ENCODE data around the gene FCN3. TPM values are rescaled to one million over a fixed set of nuclear protein-coding genes. Genes with fewer than 3 reads are reported as not detected.

FCN3 gene
- polyA plus RNA-seq, 2 of the 4 experiments (the other 2 are of a cell fraction) = not detected

DNA sequence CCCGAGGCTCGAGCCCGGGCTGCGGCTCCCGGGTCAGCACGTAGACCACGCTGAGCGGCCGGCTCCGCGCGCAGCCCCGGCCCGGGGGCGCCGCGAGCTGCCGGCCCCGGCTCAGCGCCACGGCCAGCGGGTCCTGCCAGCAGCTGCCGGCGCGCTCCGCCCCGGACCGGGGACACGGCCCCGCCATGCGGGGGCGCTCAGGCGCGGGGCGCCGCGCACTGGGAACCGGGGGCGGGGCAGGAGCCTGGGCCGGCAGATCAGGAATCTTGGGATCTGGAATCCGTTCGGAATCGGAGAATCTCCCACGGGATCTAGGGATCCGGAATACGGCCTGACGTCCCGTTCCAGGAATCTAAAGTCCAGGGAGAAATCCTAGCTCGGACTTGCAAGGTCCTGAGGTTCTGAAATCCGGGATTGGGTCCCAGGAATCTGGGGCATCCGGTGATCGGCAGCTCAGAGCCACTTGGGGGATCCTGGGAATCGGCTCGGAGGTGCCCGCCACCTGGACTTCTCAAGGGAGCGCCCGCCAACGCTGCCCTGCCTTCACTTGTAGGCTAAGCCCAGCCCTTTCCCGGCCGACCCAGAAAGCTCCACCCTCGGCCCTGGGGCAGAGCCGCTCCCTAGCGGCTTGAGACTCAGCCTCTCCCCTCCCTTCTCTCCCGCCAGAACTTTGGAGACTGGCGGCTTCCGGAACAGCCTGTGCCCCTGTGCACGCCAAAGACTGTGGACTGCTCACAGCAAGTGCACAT is 8.0 kb downstream of the FCN3 start, which contains the start of gene MAP3K6:
Gene MAP3K6, minus strand, starts transcription at position 551 of the 749 bp plus-strand sequence. Its CDS starts 364 bp downstream, at position 187.
- H3K27ac ChIP-seq = peak within 1 kb of the TSS; percentile 93 to 97
- peaks cover 14% of the 10 kb centered on the region for H3K4me1 ChIP-seq
- peak within 1 kb of the TSS; percentile 95 for H3K4me2 ChIP-seq
- H3K9me3 ChIP-seq = no peaks in the 10 kb centered on the region
- ChIA-PET CTCF (interaction anchor here (0.6 to 10.3 kb wide), 22 partner anchors 11 to 372 kb away, joined by 3 to 130 read pairs (median 4); partner anchors contain the start of gene SYTL1), POLR2A (interaction anchor here (0.8 to 2.1 kb wide), 6 partner anchors 9 to 44 kb away, joined by 3 to 13 read pairs (median 4); no protein-coding TSS in a partner anchor)
- DNase-seq (ENCODE audit: low read depth in 1 of 2, low spot score in 1 of 2) (peak; percentile 70 to 82), ATAC-seq (peak; percentile 70 to 81), FAIRE-seq (no peak)
- WGBS (ENCODE audit: missing lambda C conversion rate) = 6% methylated on average over 10 of the region's 67 CpGs
- peak within 1 kb of the TSS; percentile 78 for H3K4me3 ChIP-seq
- no peak for TF ChIP-seq TP53 (CRISPR knock-in tag; IDR thresholded peaks at IDR 0.05)
- no peak for TF ChIP-seq FOXS1 (CRISPR knock-in tag; IDR thresholded peaks at IDR 0.05)
- TF ChIP-seq NFE2L2 (conservative IDR thresholded peaks at IDR 0.05; ENCODE audit: low read length) = no peak
- no peak for TF ChIP-seq KDM1A (IDR thresholded peaks at IDR 0.05; ENCODE audit: low read depth)
- TF ChIP-seq POLR2AphosphoS2 (conservative IDR thresholded peaks at IDR 0.05; ENCODE audit: low read length) = no peak
- no peak for TF ChIP-seq HOXB13 (CRISPR knock-in tag; IDR thresholded peaks at IDR 0.05; ENCODE audit: low read depth)
- TF ChIP-seq, protein P1, sequence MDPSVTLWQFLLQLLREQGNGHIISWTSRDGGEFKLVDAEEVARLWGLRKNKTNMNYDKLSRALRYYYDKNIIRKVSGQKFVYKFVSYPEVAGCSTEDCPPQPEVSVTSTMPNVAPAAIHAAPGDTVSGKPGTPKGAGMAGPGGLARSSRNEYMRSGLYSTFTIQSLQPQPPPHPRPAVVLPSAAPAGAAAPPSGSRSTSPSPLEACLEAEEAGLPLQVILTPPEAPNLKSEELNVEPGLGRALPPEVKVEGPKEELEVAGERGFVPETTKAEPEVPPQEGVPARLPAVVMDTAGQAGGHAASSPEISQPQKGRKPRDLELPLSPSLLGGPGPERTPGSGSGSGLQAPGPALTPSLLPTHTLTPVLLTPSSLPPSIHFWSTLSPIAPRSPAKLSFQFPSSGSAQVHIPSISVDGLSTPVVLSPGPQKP (IDR thresholded peaks at IDR 0.05; ENCODE audit: low read depth, low read length) = no peak
- no peak for TF ChIP-seq MYC (IDR thresholded peaks at IDR 0.05; ENCODE audit: borderline replicate concordance, low read length)
- TF ChIP-seq CEBPB (IDR thresholded peaks at IDR 0.05) = no peak
- TF ChIP-seq, protein P2, sequence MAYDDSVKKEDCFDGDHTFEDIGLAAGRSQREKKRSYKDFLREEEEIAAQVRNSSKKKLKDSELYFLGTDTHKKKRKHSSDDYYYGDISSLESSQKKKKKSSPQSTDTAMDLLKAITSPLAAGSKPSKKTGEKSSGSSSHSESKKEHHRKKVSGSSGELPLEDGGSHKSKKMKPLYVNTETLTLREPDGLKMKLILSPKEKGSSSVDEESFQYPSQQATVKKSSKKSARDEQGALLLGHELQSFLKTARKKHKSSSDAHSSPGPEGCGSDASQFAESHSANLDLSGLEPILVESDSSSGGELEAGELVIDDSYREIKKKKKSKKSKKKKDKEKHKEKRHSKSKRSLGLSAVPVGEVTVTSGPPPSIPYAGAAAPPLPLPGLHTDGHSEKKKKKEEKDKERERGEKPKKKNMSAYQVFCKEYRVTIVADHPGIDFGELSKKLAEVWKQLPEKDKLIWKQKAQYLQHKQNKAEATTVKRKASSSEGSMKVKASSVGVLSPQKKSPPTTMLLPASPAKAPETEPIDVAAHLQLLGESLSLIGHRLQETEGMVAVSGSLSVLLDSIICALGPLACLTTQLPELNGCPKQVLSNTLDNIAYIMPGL (CRISPR knock-in tag; IDR thresholded peaks at IDR 0.05; ENCODE audit: borderline replicate concordance) = no peak
- no peak for TF ChIP-seq RFX5 (IDR thresholded peaks at IDR 0.05)
- TF ChIP-seq, protein P3, sequence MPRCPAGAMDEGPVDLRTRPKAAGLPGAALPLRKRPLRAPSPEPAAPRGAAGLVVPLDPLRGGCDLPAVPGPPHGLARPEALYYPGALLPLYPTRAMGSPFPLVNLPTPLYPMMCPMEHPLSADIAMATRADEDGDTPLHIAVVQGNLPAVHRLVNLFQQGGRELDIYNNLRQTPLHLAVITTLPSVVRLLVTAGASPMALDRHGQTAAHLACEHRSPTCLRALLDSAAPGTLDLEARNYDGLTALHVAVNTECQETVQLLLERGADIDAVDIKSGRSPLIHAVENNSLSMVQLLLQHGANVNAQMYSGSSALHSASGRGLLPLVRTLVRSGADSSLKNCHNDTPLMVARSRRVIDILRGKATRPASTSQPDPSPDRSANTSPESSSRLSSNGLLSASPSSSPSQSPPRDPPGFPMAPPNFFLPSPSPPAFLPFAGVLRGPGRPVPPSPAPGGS (IDR thresholded peaks at IDR 0.05) = no peak
- no peak for TF ChIP-seq CHD2 (IDR thresholded peaks at IDR 0.05; ENCODE audit: low read length, partially characterized antibody)
- peak in 1 of 2 experiments; percentile 35; a peak in 1 of 5 replicates for TF ChIP-seq JUN (IDR thresholded peaks at IDR 0.05)
- no peak for TF ChIP-seq EP300 (IDR thresholded peaks at IDR 0.05)
- TF ChIP-seq MAFK (IDR thresholded peaks at IDR 0.05; ENCODE audit: partially characterized antibody) = no peak
- no peak for TF ChIP-seq NR3C1 (IDR thresholded peaks at IDR 0.05)
- no peak for TF ChIP-seq GATA3 (IDR thresholded peaks at IDR 0.05; ENCODE audit: borderline replicate concordance)
- no peak for TF ChIP-seq HDAC2 (IDR thresholded peaks at IDR 0.05)
- TF ChIP-seq JUNB (IDR thresholded peaks at IDR 0.05) = no peak
- no peak for TF ChIP-seq ESRRA (IDR thresholded peaks at IDR 0.05; ENCODE audit: borderline replicate concordance, low read length)
- TF ChIP-seq, protein P4, sequence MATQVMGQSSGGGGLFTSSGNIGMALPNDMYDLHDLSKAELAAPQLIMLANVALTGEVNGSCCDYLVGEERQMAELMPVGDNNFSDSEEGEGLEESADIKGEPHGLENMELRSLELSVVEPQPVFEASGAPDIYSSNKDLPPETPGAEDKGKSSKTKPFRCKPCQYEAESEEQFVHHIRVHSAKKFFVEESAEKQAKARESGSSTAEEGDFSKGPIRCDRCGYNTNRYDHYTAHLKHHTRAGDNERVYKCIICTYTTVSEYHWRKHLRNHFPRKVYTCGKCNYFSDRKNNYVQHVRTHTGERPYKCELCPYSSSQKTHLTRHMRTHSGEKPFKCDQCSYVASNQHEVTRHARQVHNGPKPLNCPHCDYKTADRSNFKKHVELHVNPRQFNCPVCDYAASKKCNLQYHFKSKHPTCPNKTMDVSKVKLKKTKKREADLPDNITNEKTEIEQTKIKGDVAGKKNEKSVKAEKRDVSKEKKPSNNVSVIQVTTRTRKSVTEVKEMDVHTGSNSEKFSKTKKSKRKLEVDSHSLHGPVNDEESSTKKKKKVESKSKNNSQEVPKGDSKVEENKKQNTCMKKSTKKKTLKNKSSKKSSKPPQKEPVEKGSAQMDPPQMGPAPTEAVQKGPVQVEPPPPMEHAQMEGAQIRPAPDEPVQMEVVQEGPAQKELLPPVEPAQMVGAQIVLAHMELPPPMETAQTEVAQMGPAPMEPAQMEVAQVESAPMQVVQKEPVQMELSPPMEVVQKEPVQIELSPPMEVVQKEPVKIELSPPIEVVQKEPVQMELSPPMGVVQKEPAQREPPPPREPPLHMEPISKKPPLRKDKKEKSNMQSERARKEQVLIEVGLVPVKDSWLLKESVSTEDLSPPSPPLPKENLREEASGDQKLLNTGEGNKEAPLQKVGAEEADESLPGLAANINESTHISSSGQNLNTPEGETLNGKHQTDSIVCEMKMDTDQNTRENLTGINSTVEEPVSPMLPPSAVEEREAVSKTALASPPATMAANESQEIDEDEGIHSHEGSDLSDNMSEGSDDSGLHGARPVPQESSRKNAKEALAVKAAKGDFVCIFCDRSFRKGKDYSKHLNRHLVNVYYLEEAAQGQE (IDR thresholded peaks at IDR 0.05) = no peak
- TF ChIP-seq SMC3 (IDR thresholded peaks at IDR 0.05) = peak; percentile 29; the same call in 2 of the 3 replicates
- TF ChIP-seq EHF (CRISPR knock-in tag; IDR thresholded peaks at IDR 0.05) = no peak
- TF ChIP-seq, protein P5, sequence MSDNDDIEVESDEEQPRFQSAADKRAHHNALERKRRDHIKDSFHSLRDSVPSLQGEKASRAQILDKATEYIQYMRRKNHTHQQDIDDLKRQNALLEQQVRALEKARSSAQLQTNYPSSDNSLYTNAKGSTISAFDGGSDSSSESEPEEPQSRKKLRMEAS (IDR thresholded peaks at IDR 0.05) = peak; percentile 55; the same call in 1 of the 2 replicates
- TF ChIP-seq CBX2 (IDR thresholded peaks at IDR 0.05; ENCODE audit: borderline replicate concordance, low read depth) = no peak
- TF ChIP-seq, protein P6, sequence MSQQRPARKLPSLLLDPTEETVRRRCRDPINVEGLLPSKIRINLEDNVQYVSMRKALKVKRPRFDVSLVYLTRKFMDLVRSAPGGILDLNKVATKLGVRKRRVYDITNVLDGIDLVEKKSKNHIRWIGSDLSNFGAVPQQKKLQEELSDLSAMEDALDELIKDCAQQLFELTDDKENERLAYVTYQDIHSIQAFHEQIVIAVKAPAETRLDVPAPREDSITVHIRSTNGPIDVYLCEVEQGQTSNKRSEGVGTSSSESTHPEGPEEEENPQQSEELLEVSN (IDR thresholded peaks at IDR 0.05; ENCODE audit: borderline replicate concordance, low read depth) = peak; percentile 67; the same call in 1 of the 2 replicates
- no peak for TF ChIP-seq BHLHE40 (IDR thresholded peaks at IDR 0.05; ENCODE audit: low read depth, low read length)
- TF ChIP-seq, protein P7, sequence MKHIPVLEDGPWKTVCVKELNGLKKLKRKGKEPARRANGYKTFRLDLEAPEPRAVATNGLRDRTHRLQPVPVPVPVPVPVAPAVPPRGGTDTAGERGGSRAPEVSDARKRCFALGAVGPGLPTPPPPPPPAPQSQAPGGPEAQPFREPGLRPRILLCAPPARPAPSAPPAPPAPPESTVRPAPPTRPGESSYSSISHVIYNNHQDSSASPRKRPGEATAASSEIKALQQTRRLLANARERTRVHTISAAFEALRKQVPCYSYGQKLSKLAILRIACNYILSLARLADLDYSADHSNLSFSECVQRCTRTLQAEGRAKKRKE (CRISPR knock-in tag; IDR thresholded peaks at IDR 0.05; ENCODE audit: low read depth) = no peak
- TF ChIP-seq SREBF2 (IDR thresholded peaks at IDR 0.05) = no peak

Measured in A549 (cell line).